CD4-positive, alpha-beta T cell treated with Interleukin-12 subunit alpha and Interleukin-12 subunit beta, for 1 hour (primary cell): ENCODE measurements around the gene STIM1.
"Not testable (repeated sequence)": the region's sequence is repeated elsewhere in the genome, so short reads cannot be mapped to it uniquely, and the experiment has no call there.

Experiments used
- DNase-seq: peaks from one replicate; pipeline ENCODE4 v3.0.0-alpha.2; 2020

STIM1 gene

DNA sequence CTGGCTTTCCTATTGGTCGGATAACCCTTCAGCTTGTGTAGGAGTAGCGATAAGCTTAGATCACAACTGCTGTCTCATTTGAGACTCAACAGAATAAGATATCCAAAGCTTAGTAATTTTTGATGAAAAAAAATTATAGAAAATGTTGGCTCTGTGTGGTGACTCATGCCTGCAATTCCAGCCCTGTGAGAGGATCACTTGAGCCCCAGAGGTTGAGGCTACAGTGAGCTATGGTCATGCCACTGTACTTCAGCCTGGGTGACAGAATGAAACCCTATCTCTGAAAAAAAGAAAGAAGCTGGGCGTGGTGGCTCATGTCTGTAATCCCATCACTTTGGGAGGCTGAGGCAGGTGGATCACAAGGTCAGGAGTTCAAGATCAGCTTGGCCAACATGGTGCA is 183.5 kb downstream of the STIM1 start:
- DNase-seq: no peak

DNA sequence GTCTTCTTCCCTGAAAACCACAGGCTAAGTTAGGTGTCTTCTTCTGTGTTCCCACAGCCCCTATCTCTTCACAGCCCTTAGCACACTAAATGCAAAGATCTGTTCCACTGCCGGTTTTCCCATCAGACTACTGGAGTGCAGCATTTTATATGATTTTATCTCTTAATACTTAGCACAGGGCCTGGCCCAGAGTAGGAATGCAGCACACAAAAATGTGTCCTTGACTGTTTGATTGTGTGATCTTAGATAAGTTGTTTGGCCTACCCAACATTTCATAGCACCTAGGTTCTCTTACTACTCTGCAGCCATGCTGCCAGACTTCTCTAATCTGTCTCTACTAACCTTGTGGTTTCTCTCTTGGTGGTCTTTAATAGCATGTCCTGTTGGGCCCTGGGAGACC is 185.0 kb downstream of the STIM1 start:
- DNase-seq: no peak

DNA sequence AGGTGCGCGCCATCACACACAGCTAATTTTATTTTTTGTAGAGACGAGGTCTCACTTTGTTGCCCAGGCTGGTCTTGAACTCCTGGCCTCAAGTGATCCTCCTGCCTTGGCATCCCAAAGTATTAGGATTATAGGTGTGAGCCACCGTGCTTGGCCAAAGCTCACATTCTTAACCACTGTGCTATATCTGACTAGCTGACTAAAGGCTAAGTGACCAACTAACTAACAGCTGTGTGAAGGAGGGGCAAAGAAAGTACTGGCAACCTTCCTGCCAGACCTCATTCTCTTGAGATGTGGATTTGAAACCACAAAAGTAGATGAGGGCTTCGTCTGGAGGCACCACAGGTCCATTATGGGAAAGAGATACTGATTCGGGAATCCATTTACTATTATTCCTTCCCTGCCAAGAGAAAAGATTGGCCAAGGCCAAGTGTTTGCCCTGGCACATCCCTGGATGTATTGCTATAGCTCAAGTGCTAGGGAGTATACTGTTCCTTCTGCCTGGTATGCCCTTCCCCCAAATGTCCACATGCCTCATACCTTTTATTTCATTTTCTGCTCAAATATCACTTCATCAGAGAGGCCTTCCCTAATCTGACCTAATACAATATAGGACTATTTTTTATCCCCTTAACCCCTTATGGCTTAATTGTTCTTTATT is 186.4 kb downstream of the STIM1 start:
- no peak for DNase-seq

DNA sequence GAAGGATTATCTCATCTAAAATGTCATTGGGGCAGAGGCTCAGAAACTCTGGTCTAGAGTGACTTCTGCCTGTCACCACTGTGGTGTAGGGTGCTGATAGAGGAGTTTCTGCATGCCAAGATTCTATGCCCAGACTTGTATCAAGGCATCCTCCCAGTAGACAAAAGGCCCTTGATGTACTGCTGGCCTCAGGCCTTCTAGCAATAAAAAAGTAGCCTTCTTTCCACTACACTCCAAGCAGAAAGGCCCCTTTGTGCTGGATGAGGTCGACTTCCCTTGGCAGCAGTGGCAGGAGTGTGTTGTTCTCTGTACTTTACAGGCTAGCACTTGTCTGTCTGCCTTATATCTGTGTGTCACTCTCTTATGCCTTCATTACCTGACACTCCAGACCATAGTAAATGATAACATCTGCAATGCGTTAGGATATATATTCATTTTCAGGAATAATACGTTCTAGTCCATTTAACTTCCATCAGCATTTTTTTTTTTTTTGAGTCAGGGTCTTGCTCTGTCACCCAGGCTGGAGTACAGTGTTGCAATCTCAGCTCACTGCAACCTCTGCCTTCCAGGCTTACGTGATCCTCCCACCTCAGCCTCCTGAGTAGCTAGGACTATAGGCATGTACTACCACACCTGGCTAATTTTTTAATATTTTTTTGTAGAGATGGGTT is 189.6 kb downstream of the STIM1 start:
- no peak for DNase-seq

DNA sequence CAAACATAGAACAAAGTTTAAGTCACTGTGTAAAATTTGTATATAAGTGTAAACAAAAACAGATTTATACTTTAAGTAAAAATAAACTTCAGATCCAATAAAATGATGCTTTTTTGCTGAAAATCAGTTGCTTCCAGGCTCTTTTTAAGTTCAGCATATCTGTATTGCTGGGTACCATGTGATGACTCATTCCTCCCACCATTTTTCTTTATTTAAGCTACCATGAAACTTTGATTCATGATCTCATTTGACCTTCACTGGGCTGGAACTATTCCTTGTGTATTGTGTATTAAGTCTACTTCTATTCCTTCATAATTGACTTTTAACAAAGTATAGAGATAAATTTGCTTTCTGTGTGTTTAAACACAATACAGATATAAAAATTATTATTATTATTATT is 192.9 kb downstream of the STIM1 start:
- DNase-seq: no peak

DNA sequence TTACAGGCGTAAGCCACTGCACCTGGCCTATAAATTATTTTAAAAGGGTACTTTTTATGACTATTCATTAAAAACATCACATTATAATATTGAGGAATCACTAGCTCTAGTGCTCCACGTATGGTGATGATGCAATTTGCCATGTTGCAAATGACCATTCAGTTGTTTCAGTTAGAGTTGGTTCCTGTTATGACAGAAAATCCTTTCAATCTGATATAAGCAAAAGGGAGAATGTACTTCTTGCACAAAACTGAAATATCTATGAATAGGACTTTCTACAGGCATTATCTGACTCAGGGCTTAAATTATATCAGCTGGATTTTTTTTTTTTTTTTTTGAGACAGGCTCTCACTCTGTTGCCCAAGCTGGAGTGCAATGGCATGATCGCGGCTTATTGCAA is 193.5 kb downstream of the STIM1 start:
- DNase-seq: no peak

DNA sequence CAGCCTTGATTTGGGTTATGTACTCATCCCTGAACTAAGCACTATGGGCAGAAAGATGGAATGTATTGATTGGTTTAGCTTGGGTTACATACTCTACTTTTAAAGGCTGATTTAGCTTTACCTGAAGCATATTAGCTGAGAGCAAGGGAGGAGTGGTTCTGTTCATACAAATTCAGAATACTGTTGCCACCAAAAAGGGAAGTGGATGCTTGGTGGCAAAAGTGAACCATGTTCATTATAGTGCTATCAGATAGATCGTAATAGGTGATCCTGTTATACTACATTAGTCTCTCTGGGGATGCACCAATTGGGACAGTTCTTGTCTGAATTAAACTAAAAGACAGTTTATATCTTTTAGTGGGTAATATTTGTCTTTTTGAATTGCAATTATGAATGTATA is 194.7 kb downstream of the STIM1 start:
- no peak for DNase-seq

DNA sequence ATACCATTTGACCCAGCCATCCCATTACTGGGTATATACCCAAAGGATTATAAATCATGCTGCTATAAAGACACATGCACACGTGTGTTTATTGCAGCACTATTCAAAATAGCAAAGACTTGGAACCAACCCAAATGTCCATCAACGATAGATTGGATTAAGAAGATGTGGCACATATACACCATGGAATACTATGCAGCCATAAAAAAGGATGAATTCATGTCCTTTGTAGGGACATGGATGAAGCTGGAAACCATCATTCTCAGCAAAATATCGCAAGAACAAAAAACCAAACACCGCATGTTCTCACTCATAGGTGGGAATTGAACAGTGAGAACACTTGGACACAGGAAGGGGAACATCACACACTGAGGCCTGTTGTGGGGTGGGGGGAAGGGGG is 197.7 kb downstream of the STIM1 start:
- not testable (repeated sequence) for DNase-seq

DNA sequence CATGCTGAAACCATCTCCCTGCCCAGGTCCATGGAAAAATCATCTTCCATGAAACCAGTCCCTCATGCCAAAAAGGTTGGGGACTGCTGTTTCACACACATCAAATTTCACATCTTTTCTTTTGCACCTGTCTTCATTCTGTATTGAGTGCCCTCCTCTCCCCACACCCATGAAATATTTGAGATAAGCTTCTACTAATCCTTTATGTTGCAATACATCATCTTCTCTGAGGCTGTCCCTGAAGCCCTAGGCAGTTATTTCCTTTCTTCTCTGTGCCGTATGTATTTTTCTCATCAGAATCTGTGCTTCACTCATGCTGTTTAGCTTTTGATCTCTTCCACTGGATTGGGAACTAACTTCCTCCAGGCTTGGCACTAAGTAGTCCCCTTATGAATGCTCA is 199.2 kb downstream of the STIM1 start:
- DNase-seq: no peak

DNA sequence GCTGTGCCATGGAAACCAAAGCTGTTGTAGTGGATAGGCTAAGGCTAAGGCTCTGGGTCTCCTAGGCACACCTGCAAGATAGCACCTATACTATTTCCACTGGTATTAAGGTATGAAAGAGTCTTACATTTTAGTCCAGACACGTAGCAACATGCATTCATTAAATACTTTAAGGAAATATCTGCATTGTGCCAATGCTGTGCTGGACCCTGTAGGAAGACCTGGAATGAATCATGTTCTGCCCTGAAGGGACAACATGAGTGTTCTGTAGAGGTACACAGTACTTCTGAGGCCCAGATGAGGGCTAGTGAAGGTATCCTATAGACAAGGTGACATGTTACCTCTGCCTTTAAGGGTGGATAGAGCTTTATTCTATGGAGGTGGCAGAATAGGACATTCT is 204.0 kb downstream of the STIM1 start:
- DNase-seq: no peak

DNA sequence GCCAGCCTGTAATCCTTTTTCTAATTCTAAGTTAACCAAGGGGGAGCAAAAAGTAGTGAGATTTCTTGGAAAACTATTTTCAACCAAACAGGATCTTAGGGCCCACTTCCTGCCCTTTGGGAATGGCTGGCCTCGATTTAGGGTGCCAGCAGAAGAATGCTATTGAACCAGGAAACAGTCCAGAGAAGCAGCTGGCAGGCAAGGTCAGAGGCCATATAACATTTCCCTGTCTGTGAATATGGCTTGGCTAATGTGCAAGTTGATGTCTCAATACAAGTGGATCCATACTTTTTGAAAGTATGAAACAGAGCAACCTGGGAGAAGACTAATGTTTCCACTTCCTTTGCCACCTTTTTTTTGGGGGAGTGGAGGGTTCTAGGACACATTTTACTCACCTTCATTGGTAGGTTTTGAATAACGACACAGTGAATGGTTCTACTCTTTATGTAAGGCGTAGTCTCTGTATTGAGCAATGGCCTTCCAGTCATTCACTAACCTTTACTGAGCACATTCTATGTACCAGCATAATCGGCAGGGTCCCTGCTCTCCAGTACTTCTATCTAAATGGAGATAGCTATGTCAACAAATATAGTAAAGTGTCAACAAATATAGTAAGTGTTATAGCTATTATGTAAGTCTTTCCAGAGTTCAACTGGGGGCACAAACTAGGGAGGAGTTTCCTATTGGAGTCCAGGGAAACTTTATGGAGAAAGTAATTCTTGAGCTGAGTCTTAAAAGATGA is 204.9 kb downstream of the STIM1 start:
- DNase-seq: no peak

DNA sequence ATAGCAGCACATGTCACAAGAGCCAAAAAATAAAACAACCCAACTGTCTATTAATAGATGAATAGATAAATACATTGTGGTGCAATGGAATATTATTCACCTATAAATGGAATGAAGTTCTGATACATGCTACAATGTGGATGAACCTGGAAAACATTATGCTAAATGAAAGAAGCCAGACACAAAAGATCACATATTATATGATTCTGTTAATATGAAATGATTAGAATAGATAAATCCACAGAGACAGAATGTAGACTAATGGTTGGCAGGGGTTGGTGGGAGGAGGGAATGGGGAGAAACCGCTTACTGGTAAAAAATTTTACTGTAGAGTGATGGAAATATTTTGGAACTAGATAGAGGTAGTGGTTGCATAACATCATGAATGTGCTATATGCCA is 206.2 kb downstream of the STIM1 start:
- DNase-seq: no peak

DNA sequence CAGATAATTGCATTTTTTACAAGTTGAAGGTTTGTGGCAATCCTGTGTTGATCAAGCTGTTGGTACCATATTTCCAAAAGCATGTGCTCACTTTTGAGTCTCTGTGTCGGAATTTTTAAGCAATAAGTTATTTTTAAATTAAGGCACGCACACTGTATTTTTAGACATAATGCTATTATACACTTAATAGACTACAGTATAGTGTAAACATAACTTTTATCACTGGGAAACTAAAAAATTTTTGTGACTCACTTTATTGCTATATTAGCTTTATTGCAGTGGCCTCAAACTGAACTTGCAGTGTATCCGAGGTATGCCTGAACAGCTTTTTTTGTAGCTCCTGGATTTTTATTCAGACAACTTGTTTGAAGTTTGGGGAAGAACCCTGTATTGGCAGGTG is 207.9 kb downstream of the STIM1 start:
- DNase-seq: no peak

DNA sequence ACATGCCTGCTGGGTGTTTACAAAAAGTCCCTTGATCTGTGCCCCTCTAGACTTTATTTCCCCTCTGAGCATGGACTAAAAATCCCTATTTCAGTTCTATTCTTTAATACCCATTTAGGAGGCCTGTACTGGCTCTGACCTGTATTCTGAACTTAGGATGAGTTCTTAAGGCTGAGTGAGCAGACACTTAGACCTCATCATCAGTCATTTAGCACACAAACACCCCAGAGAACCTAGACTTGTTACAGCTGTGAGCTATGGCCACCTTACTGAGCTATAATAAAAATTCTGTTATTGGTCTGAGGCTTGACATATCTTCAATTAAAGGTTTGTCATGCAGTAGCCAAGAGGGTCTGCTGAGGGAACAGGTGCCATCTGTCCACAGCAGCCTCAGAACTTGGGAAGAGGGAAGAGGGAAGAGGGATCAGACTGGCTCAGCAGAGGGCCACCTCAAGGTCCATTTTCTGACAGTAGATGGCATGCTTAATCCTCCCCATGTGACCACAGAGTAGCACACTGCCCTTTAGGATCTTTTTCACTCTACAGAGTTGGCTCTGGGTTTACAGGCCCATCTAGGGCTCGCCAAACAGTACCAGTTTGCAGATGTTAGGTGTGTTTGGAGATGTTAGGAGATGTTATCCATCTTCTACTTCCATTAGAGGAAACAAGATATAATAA is 209.0 kb downstream of the STIM1 start:
- no peak for DNase-seq

DNA sequence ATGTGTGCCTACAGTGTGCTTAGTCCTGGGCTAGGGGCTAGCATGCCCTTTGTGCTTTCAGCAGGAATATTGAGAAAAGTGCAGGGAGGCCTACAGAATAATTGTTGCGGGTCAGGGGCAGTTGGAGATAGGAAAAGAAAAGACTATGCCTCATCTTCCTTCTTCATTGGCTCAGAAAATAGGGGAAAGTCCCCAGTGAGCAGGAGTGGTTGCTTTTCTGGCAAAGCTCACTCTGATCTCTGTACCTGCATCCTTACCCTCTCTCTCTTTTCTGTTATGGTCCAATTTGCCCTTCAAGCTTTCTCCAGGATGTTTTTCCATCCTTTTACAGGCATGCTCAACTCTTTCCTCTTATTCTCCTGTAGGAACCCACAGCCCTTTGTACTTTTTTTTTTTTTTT is 209.6 kb downstream of the STIM1 start:
- DNase-seq: no peak

DNA sequence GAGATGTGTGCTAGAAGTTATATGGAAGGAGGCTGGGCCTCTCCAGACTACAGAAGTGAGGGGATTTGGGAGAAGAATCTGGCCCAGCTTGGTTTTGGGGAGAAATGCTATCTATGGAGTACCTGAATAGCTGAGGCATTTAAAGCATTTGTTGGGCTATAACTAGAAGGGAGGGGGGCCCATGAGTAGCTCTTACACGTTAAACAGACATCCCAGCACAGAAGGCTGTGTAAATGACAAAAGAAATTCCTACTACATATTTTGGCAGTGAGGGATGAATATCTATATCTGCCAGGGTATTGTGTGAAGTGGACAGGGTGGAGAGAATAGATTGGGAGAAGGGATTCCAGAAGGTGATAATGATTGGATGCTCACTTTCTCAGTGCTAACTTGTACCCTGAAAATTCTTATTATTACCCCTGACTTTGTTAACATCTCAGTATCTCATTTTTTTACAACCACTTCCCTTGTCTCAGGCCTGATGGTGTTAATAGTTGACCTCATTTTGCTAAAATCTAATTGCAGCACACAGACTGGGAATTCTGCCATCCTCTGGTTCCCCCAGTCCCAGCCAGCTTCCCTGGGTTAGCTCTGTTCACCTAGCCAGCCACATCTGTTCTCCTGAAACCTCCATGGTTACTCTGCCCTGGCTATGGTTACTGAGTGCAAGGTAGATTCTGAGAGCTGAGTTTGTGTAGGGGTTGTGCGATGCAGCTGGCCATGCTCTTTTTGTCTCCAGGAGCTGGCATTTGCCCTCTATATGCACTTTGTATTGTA is 210.3 kb downstream of the STIM1 start:
- no peak for DNase-seq

DNA sequence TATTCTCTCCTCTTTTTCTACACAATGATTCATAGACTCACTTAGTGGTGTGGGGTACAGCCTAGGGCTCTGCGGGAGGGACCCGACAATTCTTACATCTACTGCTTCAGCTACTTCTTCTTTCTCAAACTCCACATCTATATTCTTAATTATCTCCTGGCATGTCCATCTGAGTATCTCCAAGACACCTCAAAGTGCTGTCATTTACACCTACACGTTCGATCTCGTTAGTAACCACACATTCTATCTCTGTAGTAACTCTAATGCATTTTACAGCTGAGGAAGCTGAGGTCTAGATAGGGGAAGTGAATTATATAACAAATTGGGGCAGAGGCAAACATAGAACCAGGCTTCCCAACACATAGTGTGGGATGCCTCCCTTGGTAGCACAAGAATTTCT is 211.4 kb downstream of the STIM1 start:
- DNase-seq: no peak

DNA sequence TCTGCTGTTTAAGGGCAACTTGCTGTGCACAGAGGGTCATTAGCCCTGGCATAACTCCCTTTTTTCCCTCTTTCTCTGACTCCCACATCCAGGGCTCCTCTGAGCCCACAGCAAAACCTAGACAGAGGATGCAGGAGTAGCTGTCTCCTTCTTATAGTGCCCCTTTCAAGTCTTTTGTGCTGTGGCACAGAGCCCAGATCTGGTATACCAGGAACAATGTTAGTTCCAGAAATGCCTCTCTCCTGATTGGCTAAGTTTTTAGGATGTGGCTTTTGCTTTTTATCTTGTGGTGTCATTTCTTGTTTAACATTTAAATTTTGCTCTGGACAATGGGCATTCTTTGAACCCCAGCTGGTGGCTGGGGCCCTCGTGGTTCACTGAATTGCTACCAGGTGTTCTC is 213.5 kb downstream of the STIM1 start:
- DNase-seq: no peak

DNA sequence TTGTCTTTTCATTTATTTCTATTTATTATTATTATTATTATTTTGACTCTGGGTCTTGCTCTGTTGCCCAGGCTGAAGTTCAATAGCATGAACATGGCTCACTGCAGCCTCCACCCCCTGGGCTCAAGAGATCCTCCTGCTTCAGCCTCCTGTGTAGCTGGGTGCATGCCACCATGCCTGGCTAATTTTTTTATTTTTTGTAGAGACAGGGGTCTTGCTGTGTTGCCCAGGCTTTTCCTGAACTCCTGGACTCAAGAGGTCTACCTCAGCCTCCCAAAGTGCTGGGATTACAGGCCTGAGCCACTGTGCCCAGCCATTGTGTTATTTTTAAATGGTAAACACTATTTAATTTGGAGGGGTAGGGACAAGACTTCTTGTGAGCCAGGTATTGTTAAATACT is 215.9 kb downstream of the STIM1 start:
- no peak for DNase-seq

DNA sequence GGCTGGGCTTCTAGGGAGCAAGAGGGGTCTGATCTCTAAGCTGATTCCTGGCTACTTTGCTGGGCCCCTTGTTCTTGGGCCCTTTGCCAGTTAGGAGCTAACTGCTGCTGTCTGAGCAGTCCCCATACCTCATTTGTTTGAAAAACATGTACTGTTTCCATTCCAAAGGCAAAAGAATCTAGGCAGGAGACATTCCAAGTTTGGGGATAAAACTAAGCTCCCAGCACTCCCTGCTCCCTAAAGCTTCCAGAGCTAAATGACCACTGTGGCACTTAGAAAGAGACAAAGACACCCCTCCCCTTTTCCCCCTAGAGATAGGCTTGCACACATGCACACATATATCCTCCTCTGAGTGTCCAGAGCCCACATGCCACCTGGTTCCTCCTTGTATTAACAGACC is 216.4 kb downstream of the STIM1 start:
- DNase-seq: no peak

DNA sequence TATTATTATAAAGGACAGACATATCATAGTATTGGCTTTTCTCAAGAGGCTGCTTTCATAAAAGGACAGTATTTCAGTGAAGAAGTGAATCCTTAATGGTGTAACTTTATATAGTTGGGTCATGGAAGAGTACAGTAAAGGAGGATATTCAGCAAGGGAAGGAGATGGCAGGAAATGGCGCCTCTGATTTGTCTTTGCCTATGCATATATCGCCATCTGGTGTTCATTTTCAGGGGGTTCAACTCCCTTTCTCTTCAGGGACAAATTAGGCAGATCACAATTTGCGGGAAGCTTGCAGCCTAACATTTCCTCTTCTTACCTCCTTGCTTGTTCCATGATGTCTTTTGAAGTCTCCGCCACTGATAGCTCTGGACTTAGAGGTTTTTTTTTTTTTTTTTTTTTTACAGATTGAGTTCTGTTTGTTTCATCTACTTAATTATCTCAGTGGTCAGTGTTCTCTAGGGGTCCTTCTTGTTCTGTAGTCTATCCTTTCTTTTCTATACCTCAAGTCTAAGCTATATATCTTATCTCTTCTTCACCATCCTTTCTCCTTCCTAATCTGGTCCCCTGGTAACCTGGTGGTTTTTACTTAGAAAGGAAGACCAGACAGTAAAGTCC is 217.3 kb downstream of the STIM1 start:
- DNase-seq: peak; percentile 82

DNA sequence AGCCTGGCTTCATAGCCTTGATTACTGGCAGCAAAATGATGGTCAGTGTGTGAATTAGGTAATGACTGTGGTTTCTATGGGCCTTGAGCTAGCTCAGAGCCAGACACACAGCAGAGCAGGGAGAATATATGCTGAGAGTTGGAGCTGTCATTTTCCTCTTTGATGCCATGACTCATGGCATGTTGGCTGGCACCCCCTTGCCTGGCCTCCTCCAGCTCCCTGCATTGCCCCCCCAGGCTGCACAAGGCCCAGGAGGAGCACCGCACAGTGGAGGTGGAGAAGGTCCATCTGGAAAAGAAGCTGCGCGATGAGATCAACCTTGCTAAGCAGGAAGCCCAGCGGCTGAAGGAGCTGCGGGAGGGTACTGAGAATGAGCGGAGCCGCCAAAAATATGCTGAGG is 218.8 kb downstream of the STIM1 start:
- DNase-seq: no peak

DNA sequence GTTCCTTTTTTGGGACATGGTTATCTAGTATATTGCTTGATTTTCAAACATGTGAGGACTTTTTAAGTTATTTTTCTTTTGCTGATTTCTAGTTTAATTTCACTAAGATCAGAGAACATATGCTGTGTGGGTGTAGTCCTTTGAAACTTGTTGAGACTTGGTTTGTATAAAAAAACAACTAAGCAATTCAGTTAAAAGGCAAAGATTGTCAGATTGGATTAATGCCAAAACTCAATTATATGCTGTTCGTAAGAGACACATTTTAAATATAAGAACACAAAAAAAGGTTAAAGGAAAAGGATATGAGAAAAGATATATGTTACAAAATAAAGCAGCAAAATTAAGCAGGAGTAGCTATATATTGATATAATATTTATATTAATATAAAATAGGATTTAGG is 221.3 kb downstream of the STIM1 start:
- no peak for DNase-seq
